Mesenchymal stem cell (in vitro differentiated cells and primary cell): ENCODE data around the gene WAC.

ENCODE experiments used
- DNase-seq: peaks from one replicate; pipeline ENCODE4 v3.0.0-alpha.2; 2013
- H2AFZ ChIP-seq: one replicate; pipeline ENCODE4 v1.6.1; 2013; ENCODE audit warnings: low read depth, mild to moderate bottlenecking, control low read depth, inconsistent platforms, low read length, moderate library complexity
- H2AK5ac ChIP-seq: 2 replicates; pipeline ENCODE4 v1.6.1; 2013; ENCODE audit warnings: low read length, moderate library complexity, mild to moderate bottlenecking, inconsistent platforms; ENCODE audit not compliant: severe bottlenecking
- H2BK120ac ChIP-seq: one replicate; pipeline ENCODE4 v1.6.1; 2013; ENCODE audit warnings: low read depth, mild to moderate bottlenecking, inconsistent platforms, low read length, moderate library complexity
- H2BK12ac ChIP-seq, 2 experiments: one replicate each; pipeline ENCODE4 v1.6.1; 2013; ENCODE audit warnings: inconsistent platforms in 2 of 2, low read length in 2 of 2, mild to moderate bottlenecking in 2 of 2, moderate library complexity in 2 of 2, control low read depth in 1 of 2
- H2BK15ac ChIP-seq: one replicate; pipeline ENCODE4 v1.6.1; 2013; ENCODE audit warnings: mild to moderate bottlenecking, low read depth, inconsistent platforms; ENCODE audit not compliant: poor library complexity, severe bottlenecking
- H2BK5ac ChIP-seq: 2 replicates; pipeline ENCODE4 v1.6.1; 2013; ENCODE audit warnings: low read depth, mild to moderate bottlenecking, low read length, control low read depth, inconsistent platforms; ENCODE audit not compliant: poor library complexity, severe bottlenecking
- H3K14ac ChIP-seq, 2 experiments: one replicate each; pipeline ENCODE4 v1.6.1; 2013; ENCODE audit warnings: inconsistent platforms in 2 of 2, low read length in 2 of 2, control low read depth in 1 of 2, mild to moderate bottlenecking in 1 of 2, moderate library complexity in 1 of 2
- H3K18ac ChIP-seq, 2 experiments: one replicate each; pipeline ENCODE4 v1.6.1; 2013; ENCODE audit warnings: inconsistent platforms in 2 of 2, low read length in 2 of 2, control low read depth in 1 of 2, low read depth in 1 of 2, mild to moderate bottlenecking in 1 of 2
- H3K23ac ChIP-seq, 2 experiments: one replicate each; pipeline ENCODE4 v1.6.1; 2013; ENCODE audit warnings: inconsistent platforms in 2 of 2, low read length in 2 of 2, mild to moderate bottlenecking in 2 of 2, moderate library complexity in 2 of 2, control low read depth in 1 of 2
- H3K27ac ChIP-seq: 2 replicates; pipeline ENCODE4 v1.5.1; 2013; ENCODE audit warnings: mild to moderate bottlenecking, moderate library complexity, low read length, control low read depth, inconsistent platforms; ENCODE audit not compliant: poor library complexity, severe bottlenecking
- H3K27me3 ChIP-seq, 2 experiments: 2 replicates each; pipeline versions ENCODE4 v1.6.1 to v1.7.0; 2013; ENCODE audit warnings: low read length in 2 of 2, mild to moderate bottlenecking in 2 of 2, moderate library complexity in 2 of 2, control low read depth in 1 of 2, inconsistent platforms in 1 of 2; ENCODE audit not compliant: control insufficient read depth in 1 of 2, insufficient read depth in 1 of 2
- H3K36me3 ChIP-seq, 2 experiments: 2 replicates each; pipeline versions ENCODE4 v1.6.1 to v1.7.0; 2013; ENCODE audit warnings: low read length in 2 of 2, control low read depth in 1 of 2, inconsistent platforms in 1 of 2, low read depth in 1 of 2, mild to moderate bottlenecking in 1 of 2; ENCODE audit not compliant: insufficient read depth in 2 of 2, control insufficient read depth in 1 of 2
- H3K4ac ChIP-seq, 2 experiments: one replicate each; pipeline ENCODE4 v1.6.1; 2013; ENCODE audit warnings: inconsistent platforms in 2 of 2, low read length in 2 of 2, mild to moderate bottlenecking in 2 of 2, moderate library complexity in 2 of 2, control low read depth in 1 of 2, low read depth in 1 of 2
- H3K4me1 ChIP-seq: 2 replicates; pipeline ENCODE4 v1.6.1; 2013; ENCODE audit warnings: low read depth, low read length, control low read depth; ENCODE audit not compliant: control insufficient read depth, insufficient read depth
- H3K4me2 ChIP-seq: 2 replicates; pipeline ENCODE4 v1.6.1; 2013; ENCODE audit warnings: low read length, mild to moderate bottlenecking, inconsistent platforms; ENCODE audit not compliant: poor library complexity, severe bottlenecking
- H3K4me3 ChIP-seq, 2 experiments: 2 replicates each; pipeline versions ENCODE4 v1.5.1 to v1.7.0; 2013; ENCODE audit warnings: low read length in 2 of 2, mild to moderate bottlenecking in 2 of 2, control low read depth in 1 of 2, low read depth in 1 of 2; ENCODE audit not compliant: insufficient read depth in 1 of 2
- H3K79me1 ChIP-seq: replicated peaks from 2 replicates; pipeline ENCODE4 v1.6.1; 2013; ENCODE audit warnings: mild to moderate bottlenecking, control low read depth, low read length, inconsistent platforms; ENCODE audit not compliant: poor library complexity, severe bottlenecking
- H3K9ac ChIP-seq: 2 replicates; pipeline ENCODE4 v1.7.0; 2013; ENCODE audit warnings: mild to moderate bottlenecking, low read length, moderate library complexity
- H3K9me3 ChIP-seq: 2 replicates; pipeline ENCODE4 v1.7.0; 2013; ENCODE audit warnings: mild to moderate bottlenecking, low read length; ENCODE audit not compliant: control insufficient read depth
- H4K8ac ChIP-seq: one replicate; pipeline ENCODE4 v1.6.1; 2013; ENCODE audit warnings: inconsistent platforms, mild to moderate bottlenecking, low read length, moderate library complexity
- H4K91ac ChIP-seq: one replicate; pipeline ENCODE4 v1.6.1; 2013; ENCODE audit warnings: mild to moderate bottlenecking, low read length, inconsistent platforms
- WGBS: methylation state at CpG from one replicate; pipeline ENCODE4 v1.1.7; 2013; ENCODE audit warnings: mixed read lengths; 5-methylcytosine and 5-hydroxymethylcytosine counted together

WAC gene

GRCh38 chr10:28587970-28588290 lies 55.0 kb downstream of the WAC start:
- no peak overlapping the region for H2BK120ac ChIP-seq
- peak; percentile 63 for DNase-seq
- no peaks in the 10 kb centered on the region for H3K27me3 ChIP-seq
- H3K4ac ChIP-seq = no peak overlapping the region
- 46% methylated on average over 1 of the region's 1 CpG for WGBS
- H2BK5ac ChIP-seq = no peak overlapping the region
- no peak overlapping the region for H3K4me2 ChIP-seq
- peak overlapping the region in 1 of 2 experiments; percentile 27 for H3K4me3 ChIP-seq
- no peak overlapping the region for H2AFZ ChIP-seq
- peaks cover 7% of the 10 kb centered on the region for H3K4me1 ChIP-seq
- H4K8ac ChIP-seq = no peak overlapping the region
- no peak overlapping the region for H2BK15ac ChIP-seq
- no peak overlapping the region for H3K18ac ChIP-seq
- peak overlapping the region; percentile 46 for H3K9ac ChIP-seq
- H3K14ac ChIP-seq = no peak overlapping the region
- H3K27ac ChIP-seq = no peak overlapping the region
- no peak overlapping the region for H3K23ac ChIP-seq
- no peak overlapping the region for H2AK5ac ChIP-seq
- no peaks in the 10 kb centered on the region for H3K9me3 ChIP-seq
- peaks cover 22 to 88% of the 10 kb centered on the region in 2 experiments for H3K36me3 ChIP-seq
- peaks cover 4% of the 10 kb centered on the region for H3K79me1 ChIP-seq
- no peak overlapping the region for H2BK12ac ChIP-seq
- no peak overlapping the region for H4K91ac ChIP-seq

- Histone ChIP-seq H4K8ac (no peak overlapping the region), H4K91ac (no peak overlapping the region), H3K4me2 (no peak overlapping the region), H2BK15ac (no peak overlapping the region), H3K14ac (no peak overlapping the region), H3K9ac (no peak overlapping the region), H2BK12ac (no peak overlapping the region), H3K18ac (no peak overlapping the region), H2AFZ (no peak overlapping the region), H2BK5ac (no peak overlapping the region), H2AK5ac (no peak overlapping the region), H3K4me1 (peaks cover 11% of the 10 kb centered on the region), H2BK120ac (no peak overlapping the region), H3K9me3 (no peaks in the 10 kb centered on the region), H3K36me3 (peaks cover 12 to 83% of the 10 kb centered on the region in 2 experiments), H3K27ac (no peak overlapping the region), H3K79me1 (peaks cover 2% of the 10 kb centered on the region), H3K4ac (no peak overlapping the region), H3K27me3 (no peaks in the 10 kb centered on the region), H3K23ac (no peak overlapping the region), H3K4me3 (no peak overlapping the region)
- 100% methylated on average over 1 of the region's 1 CpG for WGBS
- peak; percentile 74 for DNase-seq
Measured at GRCh38 chr10:28592953-28593352, 60.0 kb downstream of the WAC start.

GRCh38 chr10:28593811-28594210 lies 60.9 kb downstream of the WAC start:
- Histone ChIP-seq H3K18ac (no peak overlapping the region), H3K27me3 (no peaks in the 10 kb centered on the region), H3K4ac (no peak overlapping the region), H3K36me3 (peaks cover 12 to 84% of the 10 kb centered on the region in 2 experiments), H3K14ac (no peak overlapping the region), H3K79me1 (peaks cover 2% of the 10 kb centered on the region), H3K27ac (no peak overlapping the region), H3K4me1 (peaks cover 11% of the 10 kb centered on the region), H4K8ac (no peak overlapping the region), H2AFZ (no peak overlapping the region), H2BK120ac (no peak overlapping the region), H3K9ac (no peak overlapping the region), H3K4me3 (no peak overlapping the region), H3K23ac (no peak overlapping the region), H3K4me2 (no peak overlapping the region), H2AK5ac (no peak overlapping the region), H3K9me3 (no peaks in the 10 kb centered on the region), H2BK5ac (no peak overlapping the region), H4K91ac (no peak overlapping the region), H2BK15ac (no peak overlapping the region), H2BK12ac (no peak overlapping the region)
- WGBS = 75% methylated on average over 1 of the region's 2 CpGs
- DNase-seq = no peak

GRCh38 chr10:28594406-28594805 lies 61.5 kb downstream of the WAC start:
- Histone ChIP-seq H3K4me3 (no peak overlapping the region), H3K4me1 (peaks cover 11% of the 10 kb centered on the region), H3K27ac (no peak overlapping the region), H2BK120ac (no peak overlapping the region), H3K14ac (no peak overlapping the region), H3K4me2 (no peak overlapping the region), H2BK5ac (no peak overlapping the region), H2AK5ac (no peak overlapping the region), H3K9ac (no peak overlapping the region), H3K36me3 (peaks cover 12 to 86% of the 10 kb centered on the region in 2 experiments), H2BK15ac (no peak overlapping the region), H3K4ac (no peak overlapping the region), H3K23ac (no peak overlapping the region), H3K27me3 (no peaks in the 10 kb centered on the region), H4K91ac (no peak overlapping the region), H4K8ac (no peak overlapping the region), H3K9me3 (no peaks in the 10 kb centered on the region), H3K79me1 (peaks cover 2% of the 10 kb centered on the region), H2BK12ac (no peak overlapping the region), H2AFZ (no peak overlapping the region), H3K18ac (no peak overlapping the region)
- DNase-seq = no peak
- 99% methylated on average over 4 of the region's 5 CpGs for WGBS
